NCI-H128 (cell line): ENCODE data around the gene DUSP9.

Source experiments
- DNase-seq: peaks from one replicate; lab custom pipeline; 2025; ENCODE audit not compliant: unreplicated experiment; lab: John Stamatoyannopoulos, UW

DUSP9 gene

DNA sequence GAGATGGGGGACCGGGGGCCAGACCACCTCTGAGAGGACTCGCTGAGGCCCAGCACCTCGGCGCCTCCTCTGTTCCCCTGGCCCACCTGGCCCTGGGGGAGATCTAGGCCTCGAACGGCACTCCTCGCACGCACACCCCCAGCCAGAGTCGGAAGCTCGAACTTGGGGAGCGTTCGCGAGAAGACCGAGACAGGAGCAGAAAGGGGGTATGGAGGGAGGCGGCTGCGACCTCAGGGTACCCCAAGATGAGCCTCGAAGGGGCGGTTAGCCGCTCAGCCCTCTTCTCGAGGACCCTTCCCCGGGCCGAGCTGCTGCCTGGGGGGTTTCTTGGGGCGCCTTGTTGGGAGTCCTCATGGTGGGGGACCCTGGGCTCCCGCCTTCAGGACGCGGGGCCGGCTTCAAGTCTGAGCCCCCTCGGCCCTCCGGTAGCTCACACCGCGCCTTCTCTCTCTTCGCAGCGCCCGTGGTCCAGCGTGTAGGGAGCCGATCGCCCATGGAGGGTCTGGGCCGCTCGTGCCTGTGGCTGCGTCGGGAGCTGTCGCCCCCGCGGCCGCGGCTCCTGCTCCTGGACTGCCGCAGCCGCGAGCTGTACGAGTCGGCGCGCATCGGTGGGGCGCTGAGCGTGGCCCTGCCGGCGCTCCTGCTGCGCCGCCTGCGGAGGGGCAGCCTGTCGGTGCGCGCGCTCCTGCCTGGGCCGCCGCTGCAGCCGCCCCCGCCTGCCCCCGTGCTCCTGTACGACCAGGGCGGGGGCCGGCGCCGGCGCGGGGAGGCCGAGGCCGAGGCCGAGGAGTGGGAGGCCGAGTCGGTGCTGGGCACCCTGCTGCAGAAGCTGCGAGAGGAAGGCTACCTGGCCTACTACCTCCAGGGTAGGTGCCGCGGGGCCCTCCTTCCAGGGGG is 706 bp downstream of the DUSP9 start:
- no peak for DNase-seq

GRCh38 chrX:153648358-153649177 is 1.6 kb downstream of the DUSP9 start:
- no peak for DNase-seq

- DNase-seq, result no peak
These were observed 2.3 kb downstream of the DUSP9 start for GRCh38 chrX:153649178-153649914.

GRCh38 chrX:153649915-153650782 is 3.1 kb downstream of the DUSP9 start:
- no peak for DNase-seq

GRCh38 chrX:153650959-153651358 is 4.0 kb downstream of the DUSP9 start:
- DNase-seq, result no peak

DNA sequence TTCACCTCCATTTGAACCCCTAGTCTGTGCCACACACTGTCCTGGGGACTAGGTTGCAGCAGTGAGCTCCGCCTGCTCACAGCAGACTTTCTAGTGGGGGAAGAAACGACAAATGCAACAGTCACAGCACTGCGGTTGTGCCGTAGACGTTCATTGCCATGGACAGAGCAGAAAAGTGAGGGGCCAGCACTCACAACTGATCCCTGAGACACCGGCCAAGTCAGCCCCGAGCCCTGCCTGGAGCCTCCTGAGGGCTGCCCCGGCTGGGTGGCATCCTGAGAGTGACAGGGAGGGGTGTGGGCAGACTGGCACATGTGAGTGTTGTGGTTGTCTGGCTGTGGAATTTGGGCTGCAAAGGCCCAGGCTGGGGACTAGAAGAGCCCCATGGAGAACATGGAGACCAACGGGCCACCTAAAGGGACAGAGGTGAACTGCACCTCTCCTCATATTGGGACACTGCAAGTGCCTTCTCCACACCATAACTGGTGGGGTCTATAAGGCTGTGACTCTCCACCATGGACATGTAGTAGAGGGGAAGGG is 4.6 kb downstream of the DUSP9 start:
- no peak for DNase-seq

GRCh38 chrX:153653556-153653955 is 6.6 kb downstream of the DUSP9 start:
- DNase-seq, result no peak

- no peak for DNase-seq
These were observed 10.2 kb downstream of the DUSP9 start for GRCh38 chrX:153657161-153657560.

GRCh38 chrX:153659268-153659667 is 12.3 kb downstream of the DUSP9 start:
- DNase-seq, result no peak

GRCh38 chrX:153662266-153662665 is 15.3 kb downstream of the DUSP9 start:
- no peak for DNase-seq

DNA sequence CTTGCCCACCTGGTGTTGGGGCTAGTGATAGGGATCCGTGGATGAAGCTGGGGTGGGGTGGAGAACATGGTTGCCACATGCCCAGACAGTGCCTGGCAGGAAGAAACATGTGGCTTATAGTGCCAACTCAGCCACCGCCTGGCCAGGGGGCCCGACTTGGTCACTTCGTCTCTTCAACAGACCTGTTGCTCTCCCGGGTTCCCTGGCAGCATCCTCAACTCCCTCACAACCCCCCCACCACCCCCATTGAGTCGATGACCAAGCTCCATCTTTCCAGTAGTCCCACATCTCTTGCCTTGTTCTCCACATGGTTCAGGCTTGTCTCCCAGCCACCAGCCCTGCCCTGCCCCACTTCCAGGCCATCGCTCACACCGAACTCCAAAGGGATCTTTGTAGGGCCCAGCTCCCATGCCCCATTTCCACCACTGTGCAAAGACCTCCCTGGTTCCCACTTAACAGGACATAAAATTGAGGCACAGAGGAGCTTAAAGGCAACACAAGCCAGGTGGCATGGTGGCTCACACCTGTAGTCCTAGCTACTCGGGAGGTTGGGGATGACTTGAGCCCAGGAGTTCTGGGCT is 18.8 kb downstream of the DUSP9 start:
- no peak for DNase-seq

DNA sequence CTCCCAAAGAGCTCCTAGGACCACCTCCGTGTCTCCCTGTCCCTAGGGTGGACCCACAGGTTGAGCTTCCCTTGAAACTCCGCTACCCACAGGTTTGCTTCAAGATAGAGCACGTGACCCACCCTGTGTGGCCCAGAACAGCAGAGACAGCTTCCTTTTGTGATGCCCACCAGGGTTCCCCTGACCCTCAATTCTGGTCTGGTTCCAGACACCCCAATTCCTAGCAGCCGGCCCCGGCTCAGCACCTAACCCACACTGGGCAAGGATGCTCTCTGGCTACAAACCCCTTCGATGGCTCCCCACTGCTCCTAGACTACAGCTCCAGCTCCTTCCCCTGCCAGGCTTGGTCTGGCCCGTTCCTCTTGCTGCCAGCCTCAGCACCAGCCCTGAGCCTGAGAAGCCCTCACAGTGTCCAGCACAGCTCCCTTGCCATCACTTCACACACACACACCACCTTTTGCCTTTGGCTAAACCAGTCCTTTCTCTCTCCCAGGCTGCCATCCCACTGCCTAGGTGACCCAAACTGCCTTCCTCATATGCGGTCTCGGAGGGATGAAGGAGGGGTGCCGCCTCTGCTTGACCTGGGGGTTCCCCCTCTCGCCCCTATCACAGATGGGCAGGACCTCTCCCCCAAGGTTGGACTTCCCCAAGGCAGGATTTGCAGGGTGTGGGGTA is 20.4 kb downstream of the DUSP9 start:
- DNase-seq, result no peak

DNA sequence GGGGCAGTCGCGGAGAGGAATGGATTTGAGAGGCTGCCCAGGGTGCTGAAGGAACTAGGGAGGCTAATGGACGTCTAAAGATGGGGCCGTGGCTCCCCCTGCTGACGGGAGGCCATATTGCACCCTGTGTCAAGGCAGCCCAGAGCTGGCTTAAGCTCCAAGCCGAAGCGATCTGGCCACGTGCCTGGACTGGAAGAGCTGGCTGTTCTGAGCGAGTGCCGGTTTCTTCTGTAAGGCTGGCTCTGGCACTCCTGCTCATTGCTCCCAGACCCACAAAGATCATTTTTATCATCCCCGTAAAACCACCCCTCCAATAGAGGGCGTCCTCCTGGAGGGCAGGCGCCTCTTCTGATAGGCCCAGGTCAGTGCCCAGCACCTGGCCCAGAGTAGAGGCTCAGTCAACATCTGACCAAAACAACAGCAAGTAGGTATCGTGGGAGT is 21.0 kb downstream of the DUSP9 start:
- peak; percentile 56 for DNase-seq

DNA sequence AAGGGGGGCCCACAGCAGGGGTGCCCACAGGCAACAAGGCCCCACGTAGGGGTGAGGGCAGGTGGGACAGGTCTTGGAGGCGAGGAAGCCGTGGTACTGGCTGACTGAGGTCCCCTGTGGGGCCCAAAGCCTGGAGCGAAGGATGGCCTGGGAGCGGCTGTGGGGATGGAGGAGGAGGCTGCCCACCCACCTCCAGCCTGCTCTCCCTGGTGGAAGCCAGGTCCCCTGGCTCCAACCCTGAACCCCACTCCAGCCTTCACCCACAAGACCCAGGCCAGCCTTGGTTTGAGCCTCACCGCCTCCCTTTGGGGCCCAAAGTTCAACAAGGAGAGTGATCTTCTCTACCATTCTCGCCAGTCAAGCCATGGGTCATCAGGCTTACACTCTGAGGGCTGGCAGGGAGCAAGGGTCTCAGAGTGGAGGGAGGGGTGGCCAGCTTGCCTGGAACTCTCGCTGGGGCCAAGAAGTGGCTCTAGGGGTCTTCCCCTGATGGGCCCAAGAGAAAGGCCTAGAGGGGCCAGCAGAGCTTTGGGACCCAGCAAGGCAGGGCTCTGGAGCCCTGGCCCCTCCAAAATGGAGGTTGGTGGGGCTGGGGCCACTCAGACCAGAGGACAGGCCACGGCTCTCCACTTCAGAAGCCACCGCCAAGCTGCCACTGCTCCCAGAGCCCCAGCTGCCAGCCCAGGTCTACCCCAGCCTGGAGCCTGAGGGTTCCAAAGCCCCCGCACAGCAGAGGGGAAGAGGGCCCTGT is 21.6 kb downstream of the DUSP9 start:
- DNase-seq, result no peak

DNA sequence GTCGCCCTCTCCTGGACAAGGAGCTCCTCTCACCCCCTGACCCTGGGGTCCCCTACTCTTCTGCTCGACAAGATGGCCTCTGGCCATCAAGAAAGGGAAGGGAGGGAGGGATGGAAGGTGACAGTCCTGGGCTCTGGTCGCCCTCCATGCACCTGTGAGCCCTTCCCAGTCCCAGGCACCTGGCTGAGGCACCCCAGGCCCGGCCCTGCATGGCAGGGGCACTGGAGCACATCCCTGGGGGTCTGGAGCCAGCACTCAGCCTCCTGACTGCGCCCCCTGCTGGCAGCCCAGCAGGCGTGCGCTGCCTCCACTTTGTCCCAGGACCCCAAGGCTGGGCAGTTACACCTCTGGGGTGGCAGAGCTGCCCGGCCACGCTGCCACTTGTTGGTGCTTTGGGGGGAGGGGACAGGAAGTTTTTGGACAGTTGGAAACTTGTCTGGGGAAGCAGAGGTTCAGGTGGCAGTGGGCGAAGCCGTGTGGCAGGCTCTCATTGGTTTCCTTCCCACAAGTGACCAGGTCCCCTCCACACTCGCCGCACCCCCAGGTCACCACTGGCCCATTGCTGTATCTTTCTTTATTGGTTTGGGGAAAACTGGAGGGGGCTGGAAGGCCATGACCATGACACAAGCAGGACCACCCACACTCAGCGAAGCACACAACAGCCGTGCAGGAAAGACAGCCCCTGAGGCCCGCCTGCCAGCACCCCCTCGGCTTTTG is 22.3 kb downstream of the DUSP9 start:
- DNase-seq, result no peak

- no peak for DNase-seq
These were observed 23.1 kb downstream of the DUSP9 start for GRCh38 chrX:153669901-153670731.
